DOHH2 (cell line): ENCODE results near the gene ABTB2.
A peak's percentile ranks its signal among the peaks of the same experiment; 100 is the strongest.

Experiments
- H3F3A ChIP-seq: fragments of 200-600 bp; sonication (generic), shearing (Covaris generic); 2 replicates; pipeline ENCODE4 v1.6.0; 2016; ENCODE audit warnings: antibody characterized with exemption, mild to moderate bottlenecking; ENCODE audit not compliant: control insufficient read depth, insufficient read depth
- H3K27ac ChIP-seq: fragments of 200-600 bp; sonication (generic); 2 replicates; pipeline ENCODE4 v1.5.1; 2014; ENCODE audit warnings: low read depth, mild to moderate bottlenecking, low read length, moderate library complexity
- H3K27me3 ChIP-seq: fragments of 200-600 bp; sonication (generic); 2 replicates; pipeline ENCODE4 v1.6.1; 2014; ENCODE audit warnings: mild to moderate bottlenecking, low read length, mixed read lengths; ENCODE audit not compliant: control insufficient read depth
- H3K36me3 ChIP-seq: fragments of 200-600 bp; sonication (generic); 2 replicates; pipeline ENCODE4 v1.6.1; 2014; ENCODE audit warnings: mild to moderate bottlenecking, low read length, moderate library complexity, mixed read lengths; ENCODE audit not compliant: control insufficient read depth
- H3K4me1 ChIP-seq: fragments of 200-600 bp; sonication (generic); 2 replicates; pipeline ENCODE4 v1.6.1; 2014; ENCODE audit warnings: mild to moderate bottlenecking, low read length, mixed read lengths; ENCODE audit not compliant: control insufficient read depth
- H3K4me2 ChIP-seq: fragments of 200-600 bp; sonication (generic); 2 replicates; pipeline ENCODE4 v1.6.0; 2014; ENCODE audit warnings: mild to moderate bottlenecking, low read length, moderate library complexity
- H3K4me3 ChIP-seq: fragments of 200-600 bp; sonication (generic); 2 replicates; pipeline ENCODE4 v1.5.1; 2014; ENCODE audit warnings: mild to moderate bottlenecking, low read length, mixed read lengths
- H3K79me2 ChIP-seq: fragments of 200-600 bp; sonication (generic); 2 replicates; pipeline ENCODE4 v1.6.1; 2014; ENCODE audit warnings: mild to moderate bottlenecking, low read length, mixed read lengths; ENCODE audit not compliant: control insufficient read depth
- H3K9me2 ChIP-seq: fragments of 200-600 bp; sonication (generic); replicated peaks from 2 replicates; pipeline ENCODE4 v1.6.1; 2014; ENCODE audit warnings: mild to moderate bottlenecking, low read length, mixed read lengths; ENCODE audit not compliant: control insufficient read depth
- H3K9me3 ChIP-seq: fragments of 200-600 bp; sonication (generic); 2 replicates; pipeline ENCODE4 v1.6.1; 2014; ENCODE audit warnings: antibody characterized with exemption, low read length, mixed read lengths; ENCODE audit not compliant: control insufficient read depth, insufficient read depth
- H4K20me1 ChIP-seq: fragments of 200-600 bp; sonication (generic); 2 replicates; pipeline ENCODE4 v1.6.0; 2014; ENCODE audit warnings: low read depth, mild to moderate bottlenecking, antibody characterized with exemption, low read length, moderate library complexity; ENCODE audit not compliant: control insufficient read depth, insufficient read depth
- CTCF ChIP-seq: fragments of 200-600 bp; sonication (generic); IDR thresholded peaks from one replicate; pipeline ENCODE4 v1.5.1; 2014; ENCODE audit warnings: antibody characterized with exemption, mild to moderate bottlenecking, low read depth, low read length; ENCODE audit not compliant: poor library complexity, severe bottlenecking
- EZH2phosphoT487 ChIP-seq: fragments of 200-600 bp; sonication (generic); IDR thresholded peaks from 2 replicates; pipeline ENCODE4 v1.6.1; 2017; ENCODE audit warnings: borderline replicate concordance, mild to moderate bottlenecking, antibody characterized with exemption, low read length, moderate library complexity, mixed read lengths

ABTB2 gene

GRCh38 chr11:34356576-34356912 is 1.3 kb downstream of the ABTB2 start:
- Histone ChIP-seq H3K36me3 (no peaks in the 10 kb centered on the region), H3K27ac (no peak overlapping the region), H3K9me2 (no peaks in the 10 kb centered on the region), H3K27me3 (peaks cover 76% of the 10 kb centered on the region), H3K4me1 (peaks cover 23% of the 10 kb centered on the region), H3K4me3 (no peak overlapping the region), H3K79me2 (no peaks in the 10 kb centered on the region), H3F3A (no peaks in the 10 kb centered on the region), H3K4me2 (no peak overlapping the region), H3K9me3 (no peaks in the 10 kb centered on the region), H4K20me1 (no peaks in the 10 kb centered on the region)
- TF ChIP-seq EZH2phosphoT487, result 0 out of 2 replicates have a peak, but pooled peaks have one; percentile 16
- TF ChIP-seq CTCF, result no peak

DNA sequence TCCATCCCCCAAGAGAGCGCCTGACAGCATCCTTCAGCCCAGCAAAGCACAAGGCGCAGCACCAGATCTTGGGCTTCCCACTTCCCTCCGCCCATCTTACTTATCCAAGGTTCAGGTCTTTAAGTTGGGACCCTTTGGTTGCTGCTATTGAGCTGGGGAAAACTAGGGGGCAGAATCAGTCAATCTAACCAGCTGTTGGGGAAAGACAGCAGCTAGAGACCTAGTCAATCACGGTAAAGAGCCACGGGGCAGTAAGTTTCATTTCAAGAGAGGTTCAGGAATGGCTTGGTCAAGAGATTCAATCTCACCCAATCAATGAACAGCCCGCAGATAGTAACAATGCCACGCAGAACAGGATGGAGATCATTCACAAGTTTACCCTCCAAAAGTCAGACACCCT is 1.7 kb downstream of the ABTB2 start:
- Histone ChIP-seq H3K9me3 (no peaks in the 10 kb centered on the region), H3K4me1 (peaks cover 23% of the 10 kb centered on the region), H3K4me2 (no peak overlapping the region), H3K27ac (no peak overlapping the region), H3K27me3 (peaks cover 76% of the 10 kb centered on the region), H3F3A (no peaks in the 10 kb centered on the region), H3K36me3 (no peaks in the 10 kb centered on the region), H3K9me2 (no peaks in the 10 kb centered on the region), H3K79me2 (no peaks in the 10 kb centered on the region), H3K4me3 (no peak overlapping the region), H4K20me1 (no peaks in the 10 kb centered on the region)
- TF ChIP-seq EZH2phosphoT487 (no peak), CTCF (no peak)

DNA sequence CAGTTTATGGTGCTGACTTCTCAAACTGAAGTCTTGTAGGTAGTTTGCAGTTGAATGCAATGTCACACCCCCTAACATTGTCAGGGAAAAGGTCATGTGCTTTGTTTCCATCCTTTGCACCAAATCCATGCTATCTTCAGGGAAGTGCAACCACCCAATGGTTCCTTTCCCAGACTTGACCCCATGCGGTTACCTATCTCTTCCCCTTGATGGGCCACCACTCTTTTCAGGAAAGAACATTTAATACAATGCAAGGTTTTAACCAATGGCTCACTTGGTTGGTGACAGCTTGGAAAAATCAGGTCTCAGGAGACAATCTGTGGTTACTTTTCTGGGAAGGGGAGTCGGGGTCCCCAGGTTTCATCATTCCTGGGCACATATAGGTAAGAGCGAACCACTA is 2.1 kb downstream of the ABTB2 start:
- no peak for TF ChIP-seq EZH2phosphoT487
- no peak for TF ChIP-seq CTCF
- Histone ChIP-seq H3K9me2 (no peaks in the 10 kb centered on the region), H3K4me2 (no peak overlapping the region), H3K36me3 (no peaks in the 10 kb centered on the region), H3K9me3 (no peaks in the 10 kb centered on the region), H3K4me3 (no peak overlapping the region), H3K4me1 (peaks cover 23% of the 10 kb centered on the region), H3K79me2 (no peaks in the 10 kb centered on the region), H4K20me1 (no peaks in the 10 kb centered on the region), H3K27me3 (peaks cover 74% of the 10 kb centered on the region), H3F3A (no peaks in the 10 kb centered on the region), H3K27ac (no peak overlapping the region)

- H3K79me2 ChIP-seq, result no peaks in the 10 kb centered on the region
- H4K20me1 ChIP-seq, result no peaks in the 10 kb centered on the region
- no peak overlapping the region for H3K27ac ChIP-seq
- no peaks in the 10 kb centered on the region for H3K36me3 ChIP-seq
- no peaks in the 10 kb centered on the region for H3K9me3 ChIP-seq
- H3K4me1 ChIP-seq, result peaks cover 23% of the 10 kb centered on the region
- H3K27me3 ChIP-seq, result peaks cover 69% of the 10 kb centered on the region
- no peak overlapping the region for H3K4me2 ChIP-seq
- TF ChIP-seq CTCF (no peak), EZH2phosphoT487 (no peak)
- no peak overlapping the region for H3K4me3 ChIP-seq
- H3K9me2 ChIP-seq, result no peaks in the 10 kb centered on the region
- no peaks in the 10 kb centered on the region for H3F3A ChIP-seq
Observed at GRCh38 chr11:34354782-34355181, 3.0 kb downstream of the ABTB2 start.
